Measurements from ENCODE around the gene TNFSF4. TPM values are rescaled to one million over a fixed set of nuclear protein-coding genes. Genes with fewer than 3 reads are reported as not detected.

The TNFSF4 gene, protein sequence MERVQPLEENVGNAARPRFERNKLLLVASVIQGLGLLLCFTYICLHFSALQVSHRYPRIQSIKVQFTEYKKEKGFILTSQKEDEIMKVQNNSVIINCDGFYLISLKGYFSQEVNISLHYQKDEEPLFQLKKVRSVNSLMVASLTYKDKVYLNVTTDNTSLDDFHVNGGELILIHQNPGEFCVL
- total RNA-seq (ENCODE audit: low replicate concordance), result 0.49 and 2.0 TPM in 2 replicates

GRCh38 chr1:173206816-173207568 is at the start of gene TNFSF4:
Gene TNFSF4 (minus strand): TSS chr1:173207331. CDS start chr1:173207176, 155 bp downstream.
- TF ChIP-seq, protein P1, sequence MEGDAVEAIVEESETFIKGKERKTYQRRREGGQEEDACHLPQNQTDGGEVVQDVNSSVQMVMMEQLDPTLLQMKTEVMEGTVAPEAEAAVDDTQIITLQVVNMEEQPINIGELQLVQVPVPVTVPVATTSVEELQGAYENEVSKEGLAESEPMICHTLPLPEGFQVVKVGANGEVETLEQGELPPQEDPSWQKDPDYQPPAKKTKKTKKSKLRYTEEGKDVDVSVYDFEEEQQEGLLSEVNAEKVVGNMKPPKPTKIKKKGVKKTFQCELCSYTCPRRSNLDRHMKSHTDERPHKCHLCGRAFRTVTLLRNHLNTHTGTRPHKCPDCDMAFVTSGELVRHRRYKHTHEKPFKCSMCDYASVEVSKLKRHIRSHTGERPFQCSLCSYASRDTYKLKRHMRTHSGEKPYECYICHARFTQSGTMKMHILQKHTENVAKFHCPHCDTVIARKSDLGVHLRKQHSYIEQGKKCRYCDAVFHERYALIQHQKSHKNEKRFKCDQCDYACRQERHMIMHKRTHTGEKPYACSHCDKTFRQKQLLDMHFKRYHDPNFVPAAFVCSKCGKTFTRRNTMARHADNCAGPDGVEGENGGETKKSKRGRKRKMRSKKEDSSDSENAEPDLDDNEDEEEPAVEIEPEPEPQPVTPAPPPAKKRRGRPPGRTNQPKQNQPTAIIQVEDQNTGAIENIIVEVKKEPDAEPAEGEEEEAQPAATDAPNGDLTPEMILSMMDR (IDR thresholded peaks at IDR 0.05; ENCODE audit: insufficient read depth, low read length), result peak; percentile 24
- peak within 1 kb of the TSS; percentile 13 for H3K4me3 ChIP-seq (ENCODE audit: low read depth, low read length)

DNA sequence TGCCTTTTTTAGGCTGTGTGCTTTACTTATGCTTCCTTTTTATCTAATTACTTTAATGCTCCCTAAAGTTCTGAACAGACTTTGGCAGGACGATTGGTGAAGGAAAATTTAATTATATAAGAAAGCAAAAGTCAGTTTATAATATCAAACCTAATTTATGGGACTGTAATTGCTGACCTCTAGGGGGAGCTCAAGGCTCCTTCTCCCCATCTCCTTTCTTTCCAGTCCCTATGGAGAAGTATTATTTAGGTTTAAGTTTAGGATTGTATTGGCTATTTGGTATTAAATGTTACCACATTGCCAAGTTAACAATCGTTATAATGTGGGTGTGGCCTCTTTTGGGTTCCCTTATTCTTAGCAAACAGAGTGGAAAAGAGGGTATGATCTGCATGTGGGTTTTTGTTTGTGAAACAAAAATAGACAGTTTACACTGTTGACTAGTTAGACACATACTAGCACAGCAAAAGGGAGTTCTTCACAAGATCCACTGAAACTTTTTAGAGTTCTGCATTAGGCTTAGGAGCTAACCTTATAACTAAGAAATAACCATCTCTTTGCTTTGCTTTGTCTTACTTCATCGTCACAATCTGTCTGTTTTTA is 48.2 kb upstream of the TNFSF4 start:
- TF ChIP-seq, protein P1 (IDR thresholded peaks at IDR 0.05; ENCODE audit: insufficient read depth, low read length), result peak; percentile 84
- DNase-seq (ENCODE audit: low read depth), result peak; percentile 74
- no peak overlapping the region for H3K4me3 ChIP-seq (ENCODE audit: low read depth, low read length)

More at GRCh38 chr1:173206816-173207568, at the start of gene TNFSF4:
- peak; percentile 90 for DNase-seq (ENCODE audit: low read depth)

DNA sequence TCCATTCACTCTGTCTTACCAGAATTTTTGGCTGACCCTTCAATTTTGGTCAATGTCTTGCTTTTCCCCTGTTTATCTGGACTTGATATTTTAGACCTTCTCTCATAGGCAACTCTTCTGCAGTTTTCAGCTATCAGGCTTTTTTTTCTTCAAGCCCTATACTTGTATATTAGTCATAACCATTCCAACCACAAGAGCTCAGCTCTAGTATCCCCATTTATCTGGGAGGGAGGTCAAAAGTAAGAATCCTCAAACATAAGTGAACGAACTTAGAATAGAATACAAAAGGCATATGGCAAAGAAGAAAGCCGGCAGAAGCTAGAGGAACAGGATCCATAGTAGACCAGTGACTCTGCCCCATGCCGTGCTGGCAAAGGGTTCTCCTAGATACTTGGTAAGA is 45.9 kb upstream of the TNFSF4 start:
- TF ChIP-seq, protein P1 (IDR thresholded peaks at IDR 0.05; ENCODE audit: insufficient read depth, low read length), result no peak
- H3K4me3 ChIP-seq (ENCODE audit: low read depth, low read length), result no peak overlapping the region
- DNase-seq (ENCODE audit: low read depth), result peak; percentile 29

GRCh38 chr1:173249349-173249748 is 42.2 kb upstream of the TNFSF4 start:
- TF ChIP-seq, protein P1 (IDR thresholded peaks at IDR 0.05; ENCODE audit: insufficient read depth, low read length), result no peak
- no peak overlapping the region for H3K4me3 ChIP-seq (ENCODE audit: low read depth, low read length)
- peak; percentile 51 for DNase-seq (ENCODE audit: low read depth)

GRCh38 chr1:173248247-173248940 is 41.3 kb upstream of the TNFSF4 start:
- TF ChIP-seq, protein P1 (IDR thresholded peaks at IDR 0.05; ENCODE audit: insufficient read depth, low read length), result no peak
- DNase-seq (ENCODE audit: low read depth), result peak; percentile 17
- H3K4me3 ChIP-seq (ENCODE audit: low read depth, low read length), result no peak overlapping the region

DNA sequence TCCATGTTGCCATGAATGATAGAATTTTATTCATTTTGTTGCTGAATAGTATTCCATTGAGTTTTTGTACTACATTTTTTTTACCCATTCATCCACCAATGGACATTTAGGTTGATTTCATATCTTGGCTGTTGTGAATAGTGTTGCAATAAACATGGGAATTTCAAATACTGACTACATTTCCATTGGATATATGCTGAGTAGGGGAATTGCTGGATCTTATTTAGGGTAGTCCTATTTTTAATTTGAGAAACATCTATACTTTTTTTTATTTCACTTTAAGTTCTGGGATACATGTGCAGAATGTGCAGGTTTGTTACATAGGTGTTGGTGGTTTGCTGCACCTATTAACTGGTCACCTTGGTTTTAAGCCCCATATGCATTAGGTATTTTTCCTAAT is 38.8 kb upstream of the TNFSF4 start:
- no peak overlapping the region for H3K4me3 ChIP-seq (ENCODE audit: low read depth, low read length)
- TF ChIP-seq, protein P1 (IDR thresholded peaks at IDR 0.05; ENCODE audit: insufficient read depth, low read length), result no peak
- DNase-seq (ENCODE audit: low read depth), result no peak

Measured in fibroblast of the aortic adventitia (primary cell).